PC-3 (cell line): ENCODE results near the gene SH2B3. TPM values are rescaled to one million over a fixed set of nuclear protein-coding genes. Genes with fewer than 3 reads are reported as not detected.

ENCODE experiments used
- ATAC-seq: fragments of 200-7000 bp; cut with Tn5 transposase; 2 replicates; pipeline ENCODE4 v1.9.1; 2020; ENCODE audit warnings: mild to moderate bottlenecking, moderate library complexity
- BruUV-seq: library from RNA; stranded (reverse); fragments of 400-500 nt; replicated peaks from 2 replicates; lab custom pipeline; 2021; lab: Mats Ljungman, UMichigan
- CTCF ChIA-PET: fragments of 300-600 bp; sonication (Branson Sonifier 250); formaldehyde crosslinking; loops from one replicate; lab custom pipeline; 2022; ENCODE audit warnings: antibody characterized with exemption; lab: Charles Lee
- POLR2A ChIA-PET: fragments of 300-600 bp; sonication (Branson Sonifier 250); formaldehyde crosslinking; loops from one replicate; lab custom pipeline; 2022; ENCODE audit warnings: antibody characterized with exemption; ENCODE audit not compliant: unreplicated experiment; lab: Charles Lee
- DNase-seq: peaks from one replicate; pipeline ENCODE4 v3.0.0-alpha.2; 2015
- H2AFZ ChIP-seq: fragments of 300-600 bp; sonication (generic); 2 replicates; pipeline ENCODE4 v1.6.0; 2016; ENCODE audit warnings: antibody characterized with exemption, low read length
- H3F3A ChIP-seq: fragments of 300-600 bp; sonication (generic); one replicate; pipeline ENCODE4 v1.6.0; 2017; ENCODE audit warnings: antibody characterized with exemption, low read length, control low read depth, mild to moderate bottlenecking; ENCODE audit not compliant: unreplicated experiment
- H3K27ac ChIP-seq: fragments of 300-600 bp; sonication (generic); 2 replicates; pipeline ENCODE4 v1.5.1; 2016; ENCODE audit warnings: mild to moderate bottlenecking, low read length
- H3K27me3 ChIP-seq: fragments of 300-600 bp; sonication (generic); 2 replicates; pipeline ENCODE4 v1.6.1; 2016; ENCODE audit warnings: low read length, mixed read lengths
- H3K36me3 ChIP-seq: fragments of 300-600 bp; sonication (generic); 2 replicates; pipeline ENCODE4 v1.6.1; 2016; ENCODE audit warnings: low read depth, mixed run types, low read length, mixed read lengths
- H3K4me1 ChIP-seq: fragments of 300-600 bp; sonication (generic); 2 replicates; pipeline ENCODE4 v1.5.1; 2016; ENCODE audit warnings: low read length; ENCODE audit not compliant: insufficient read depth
- H3K4me2 ChIP-seq: fragments of 300-600 bp; sonication (generic); 2 replicates; pipeline ENCODE4 v1.6.0; 2016; ENCODE audit warnings: low read length
- H3K4me3 ChIP-seq: fragments of 300-600 bp; sonication (generic); 2 replicates; pipeline ENCODE4 v1.5.1; 2016; ENCODE audit warnings: mild to moderate bottlenecking, low read length, mixed read lengths
- H3K79me2 ChIP-seq: fragments of 300-600 bp; sonication (generic); 2 replicates; pipeline ENCODE4 v1.6.1; 2017; ENCODE audit warnings: low read length, mixed read lengths
- H3K9ac ChIP-seq: fragments of 300-600 bp; sonication (generic); 2 replicates; pipeline ENCODE4 v1.6.0; 2016; ENCODE audit warnings: mild to moderate bottlenecking, low read length
- H3K9me2 ChIP-seq: fragments of 300-600 bp; sonication (generic); replicated peaks from 2 replicates; pipeline ENCODE4 v1.6.1; 2016; ENCODE audit warnings: mixed run types, low read length, mixed read lengths
- H3K9me3 ChIP-seq: fragments of 300-600 bp; sonication (generic); 2 replicates; pipeline ENCODE4 v1.6.1; 2016; ENCODE audit warnings: low read length, mixed read lengths
- H4K20me1 ChIP-seq: fragments of 300-600 bp; sonication (generic); 2 replicates; pipeline ENCODE4 v1.6.1; 2016; ENCODE audit warnings: low read length, mixed read lengths
- EZH2 ChIP-seq: fragments of 300-600 bp; sonication (generic); IDR thresholded peaks from one replicate; pipeline ENCODE4 v1.6.1; 2017; ENCODE audit warnings: antibody characterized with exemption, mild to moderate bottlenecking, low read length; ENCODE audit not compliant: unreplicated experiment
- EZH2phosphoT487 ChIP-seq: fragments of 300-600 bp; sonication (generic); IDR thresholded peaks from 2 replicates; pipeline ENCODE4 v1.6.1; 2018; ENCODE audit warnings: mild to moderate bottlenecking, antibody characterized with exemption, low read length, borderline replicate concordance
- intact Hi-C: fragments of 100-400 bp; cut with micrococcal nuclease; formaldehyde crosslinking; loops from 2 replicates; pipeline ENCODE4 v1.9.0; 2023
- total RNA-seq: library from RNA; depleted of rRNA; stranded (reverse); fragments of >200 nt; gene quantifications from 2 replicates; pipeline ENCODE4 v1.2.3, GENCODE V29; 2014
- TF ChIP-seq, protein P1 (sequence below): fragments of 300-600 bp; sonication (generic); conservative IDR thresholded peaks from 2 replicates; pipeline ENCODE4 v1.5.1; 2017; ENCODE audit warnings: antibody characterized with exemption, low read depth, mild to moderate bottlenecking, low read length

Gene SH2B3
- total RNA-seq, 1 experiment from 2014 or later, result 12.9 TPM

DNA sequence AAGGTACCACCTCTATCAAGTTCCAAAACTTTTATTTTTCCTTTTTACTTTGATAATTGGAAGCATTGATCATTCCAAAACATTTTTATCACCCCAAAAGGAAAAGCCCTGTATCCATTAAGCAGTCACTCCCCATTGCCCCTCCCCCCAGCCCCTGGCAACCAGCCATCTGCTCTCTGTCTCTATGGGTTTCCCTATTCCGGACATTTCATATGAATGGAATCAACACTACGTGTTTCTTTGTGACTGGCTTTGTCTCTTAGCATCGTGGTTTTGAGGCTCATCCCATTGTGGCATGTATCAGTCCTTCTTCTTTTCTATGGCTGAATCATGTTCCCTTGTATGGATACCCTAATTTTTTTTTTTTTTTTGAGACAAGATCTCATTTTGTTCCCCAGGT lies 18.8 kb upstream of the SH2B3 start:
- no peak for DNase-seq
- H3K4me2 ChIP-seq, result no peak overlapping the region
- no peak overlapping the region for H3K9ac ChIP-seq
- ChIA-PET POLR2A (no interaction called here), CTCF (no interaction called here)
- H4K20me1 ChIP-seq, result no peaks in the 10 kb centered on the region
- no peaks in the 10 kb centered on the region for H3K27me3 ChIP-seq
- ATAC-seq, result no peak
- H3K9me3 ChIP-seq, result no peaks in the 10 kb centered on the region
- TF ChIP-seq EZH2phosphoT487 (no peak), EZH2 (no peak)
- TF ChIP-seq, protein P1, sequence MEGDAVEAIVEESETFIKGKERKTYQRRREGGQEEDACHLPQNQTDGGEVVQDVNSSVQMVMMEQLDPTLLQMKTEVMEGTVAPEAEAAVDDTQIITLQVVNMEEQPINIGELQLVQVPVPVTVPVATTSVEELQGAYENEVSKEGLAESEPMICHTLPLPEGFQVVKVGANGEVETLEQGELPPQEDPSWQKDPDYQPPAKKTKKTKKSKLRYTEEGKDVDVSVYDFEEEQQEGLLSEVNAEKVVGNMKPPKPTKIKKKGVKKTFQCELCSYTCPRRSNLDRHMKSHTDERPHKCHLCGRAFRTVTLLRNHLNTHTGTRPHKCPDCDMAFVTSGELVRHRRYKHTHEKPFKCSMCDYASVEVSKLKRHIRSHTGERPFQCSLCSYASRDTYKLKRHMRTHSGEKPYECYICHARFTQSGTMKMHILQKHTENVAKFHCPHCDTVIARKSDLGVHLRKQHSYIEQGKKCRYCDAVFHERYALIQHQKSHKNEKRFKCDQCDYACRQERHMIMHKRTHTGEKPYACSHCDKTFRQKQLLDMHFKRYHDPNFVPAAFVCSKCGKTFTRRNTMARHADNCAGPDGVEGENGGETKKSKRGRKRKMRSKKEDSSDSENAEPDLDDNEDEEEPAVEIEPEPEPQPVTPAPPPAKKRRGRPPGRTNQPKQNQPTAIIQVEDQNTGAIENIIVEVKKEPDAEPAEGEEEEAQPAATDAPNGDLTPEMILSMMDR, result no peak
- H3K9me2 ChIP-seq, result no peaks in the 10 kb centered on the region
- no peak overlapping the region for H3K27ac ChIP-seq
- H3K4me3 ChIP-seq, result no peak overlapping the region
- intact Hi-C loops, result no loop called here
- H3K4me1 ChIP-seq, result peaks cover 18% of the 10 kb centered on the region
- H3K36me3 ChIP-seq, result no peaks in the 10 kb centered on the region
- no peaks in the 10 kb centered on the region for H3K79me2 ChIP-seq
- no TSS peak for BruUV-seq
- H2AFZ ChIP-seq, result no peak overlapping the region
- H3F3A ChIP-seq, result no peaks in the 10 kb centered on the region

DNA sequence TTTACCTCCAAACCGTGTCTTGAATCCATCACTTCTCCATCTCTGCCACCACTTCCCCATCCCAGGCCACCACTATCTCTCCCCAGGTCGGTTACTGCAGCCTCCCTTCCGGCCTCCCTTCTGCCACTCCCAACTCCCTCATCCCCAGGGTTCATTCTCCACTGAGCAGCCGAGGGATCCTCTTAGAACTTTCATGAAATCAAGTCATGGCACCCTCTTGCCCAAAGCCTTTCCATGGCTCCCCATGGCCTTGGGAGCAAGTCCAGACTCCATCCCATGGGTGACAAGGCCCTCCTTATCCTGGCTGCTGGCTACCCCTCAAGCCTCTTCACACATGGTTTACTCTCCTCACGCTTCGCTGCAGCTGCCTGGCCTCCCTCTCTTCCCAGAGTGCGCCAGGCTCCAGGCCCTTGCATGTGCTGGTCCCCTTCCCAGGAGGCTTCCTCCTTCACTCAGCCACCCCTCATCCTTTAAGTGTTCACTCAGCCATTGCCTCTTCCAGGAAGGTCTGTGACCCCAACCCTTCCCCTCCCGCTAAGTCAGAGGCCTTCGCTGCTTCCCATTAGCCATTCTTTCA lies 17.9 kb upstream of the SH2B3 start:
- no TSS peak for BruUV-seq
- TF ChIP-seq EZH2phosphoT487 (no peak), EZH2 (no peak)
- TF ChIP-seq, protein P1, result no peak
- no peak overlapping the region for H3K9ac ChIP-seq
- ChIA-PET POLR2A (no interaction called here), CTCF (no interaction called here)
- no peak for DNase-seq
- no peak overlapping the region for H3K4me3 ChIP-seq
- H3K4me2 ChIP-seq, result no peak overlapping the region
- H4K20me1 ChIP-seq, result no peaks in the 10 kb centered on the region
- no peaks in the 10 kb centered on the region for H3K36me3 ChIP-seq
- no peaks in the 10 kb centered on the region for H3K9me2 ChIP-seq
- no peaks in the 10 kb centered on the region for H3K9me3 ChIP-seq
- ATAC-seq, result no peak
- no peak overlapping the region for H2AFZ ChIP-seq
- intact Hi-C loops, result no loop called here
- no peaks in the 10 kb centered on the region for H3F3A ChIP-seq
- H3K79me2 ChIP-seq, result no peaks in the 10 kb centered on the region
- peaks cover 18% of the 10 kb centered on the region for H3K4me1 ChIP-seq
- no peaks in the 10 kb centered on the region for H3K27me3 ChIP-seq
- no peak overlapping the region for H3K27ac ChIP-seq

DNA sequence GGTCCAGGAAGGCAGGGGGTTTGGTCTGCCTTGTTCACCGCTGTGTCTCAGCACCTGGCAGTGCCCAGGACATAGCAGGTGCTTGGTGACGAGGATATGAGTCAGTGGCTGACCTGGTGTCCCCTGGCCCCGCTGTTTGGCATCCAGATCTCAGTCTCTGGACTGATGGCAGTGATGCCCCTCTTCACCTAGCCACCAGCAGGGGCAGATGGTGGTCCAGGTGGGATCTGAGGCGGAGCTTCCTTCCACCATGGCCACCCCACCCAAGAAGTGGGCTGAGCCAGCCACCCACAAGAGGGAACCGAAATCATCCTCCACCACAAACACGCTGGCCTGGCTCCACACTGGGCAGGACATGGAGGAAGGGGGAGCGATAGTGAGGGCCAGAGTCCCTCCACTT lies 16.1 kb upstream of the SH2B3 start:
- POLR2A ChIA-PET, result no interaction called here
- H3K27me3 ChIP-seq, result no peaks in the 10 kb centered on the region
- H3K36me3 ChIP-seq, result no peaks in the 10 kb centered on the region
- H3K9me2 ChIP-seq, result no peaks in the 10 kb centered on the region
- no TSS peak for BruUV-seq
- DNase-seq (peak; percentile 74), ATAC-seq (peak; percentile 86)
- no peak overlapping the region for H3K9ac ChIP-seq
- no peaks in the 10 kb centered on the region for H3K9me3 ChIP-seq
- CTCF ChIA-PET, result no interaction called here
- intact Hi-C loops, result loop anchor here (10.0 kb wide), 1 partner anchor 285 kb away; no protein-coding TSS in a partner anchor
- TF ChIP-seq, protein P1, result no peak
- no peak for TF ChIP-seq EZH2phosphoT487
- H3K79me2 ChIP-seq, result no peaks in the 10 kb centered on the region
- no peaks in the 10 kb centered on the region for H3F3A ChIP-seq
- peaks cover 13% of the 10 kb centered on the region; the same call in 1 of the 2 replicates for H3K4me1 ChIP-seq
- no peak overlapping the region for H3K4me3 ChIP-seq
- no peak overlapping the region for H2AFZ ChIP-seq
- no peak overlapping the region for H3K4me2 ChIP-seq
- no peaks in the 10 kb centered on the region for H4K20me1 ChIP-seq
- H3K27ac ChIP-seq, result no peak overlapping the region
